OCI-LY1 (cell line): ENCODE data around the gene ACOT11.

Source experiments
- H2AFZ ChIP-seq: fragments of 200-600 bp; sonication (generic), shearing (Covaris generic); 2 replicates; pipeline ENCODE4 v1.6.0; 2014; ENCODE audit warnings: antibody characterized with exemption, mild to moderate bottlenecking, low read length
- H3F3A ChIP-seq: fragments of 200-600 bp; sonication (generic), shearing (Covaris generic); 2 replicates; pipeline ENCODE4 v1.6.0; 2014; ENCODE audit warnings: mild to moderate bottlenecking, antibody characterized with exemption, low read length, moderate library complexity; ENCODE audit not compliant: insufficient read depth
- H3K27ac ChIP-seq: fragments of 200-600 bp; sonication (generic); 2 replicates; pipeline ENCODE4 v1.5.1; 2014; ENCODE audit warnings: low read length, mixed run types, mild to moderate bottlenecking, low read depth; ENCODE audit not compliant: poor library complexity, severe bottlenecking
- H3K27me3 ChIP-seq: fragments of 200-600 bp; sonication (generic); 2 replicates; pipeline ENCODE4 v1.6.0; 2014; ENCODE audit warnings: antibody characterized with exemption, mild to moderate bottlenecking, low read length, moderate library complexity; ENCODE audit not compliant: insufficient read depth
- H3K36me3 ChIP-seq: fragments of 200-600 bp; sonication (generic); 2 replicates; pipeline ENCODE4 v1.6.1; 2014; ENCODE audit warnings: mild to moderate bottlenecking, antibody characterized with exemption, low read length, moderate library complexity, mixed read lengths; ENCODE audit not compliant: insufficient read depth
- H3K4me1 ChIP-seq: fragments of 200-600 bp; sonication (generic); 2 replicates; pipeline ENCODE4 v1.5.1; 2014; ENCODE audit warnings: mild to moderate bottlenecking, low read length, moderate library complexity; ENCODE audit not compliant: insufficient read depth, severe bottlenecking
- H3K4me2 ChIP-seq: fragments of 200-600 bp; sonication (generic), shearing (Covaris generic); 2 replicates; pipeline ENCODE4 v1.6.1; 2014; ENCODE audit warnings: low read length
- H3K4me3 ChIP-seq: fragments of 200-600 bp; sonication (generic); 2 replicates; pipeline ENCODE4 v1.5.1; 2014; ENCODE audit warnings: low read length, low read depth, mild to moderate bottlenecking, mixed read lengths; ENCODE audit not compliant: poor library complexity, severe bottlenecking
- H3K79me2 ChIP-seq: fragments of 200-600 bp; shearing (Covaris generic); 2 replicates; pipeline ENCODE4 v1.6.1; 2016; ENCODE audit warnings: mixed run types, low read length, mixed read lengths; ENCODE audit not compliant: insufficient read depth
- H3K9ac ChIP-seq: fragments of 200-600 bp; sonication (generic), shearing (Covaris generic); 2 replicates; pipeline ENCODE4 v1.6.1; 2014; ENCODE audit warnings: mild to moderate bottlenecking, low read length, mixed read lengths
- H3K9me2 ChIP-seq: fragments of 200-600 bp; sonication (generic), shearing (Covaris generic); 2 replicates; pipeline ENCODE4 v1.6.1; 2014; ENCODE audit warnings: low read depth, mild to moderate bottlenecking, low read length, mixed read lengths
- H3K9me3 ChIP-seq: fragments of 200-600 bp; shearing (Covaris generic); 2 replicates; pipeline ENCODE4 v1.6.1; 2014; ENCODE audit warnings: low read length, mixed read lengths
- H4K20me1 ChIP-seq: fragments of 200-600 bp; sonication (generic), shearing (Covaris generic); 2 replicates; pipeline ENCODE4 v1.6.0; 2016; ENCODE audit warnings: mild to moderate bottlenecking, low read length; ENCODE audit not compliant: insufficient read depth
- CTCF ChIP-seq: fragments of 200-600 bp; sonication (generic), shearing (Covaris generic); IDR thresholded peaks from 2 replicates; pipeline ENCODE4 v1.5.1; 2017; ENCODE audit warnings: mild to moderate bottlenecking, antibody characterized with exemption, low read length, moderate library complexity, mixed read lengths
- EZH2 ChIP-seq: fragments of 200-600 bp; sonication (generic), shearing (Covaris generic); IDR thresholded peaks from 2 replicates; pipeline ENCODE4 v1.8.0; 2017; ENCODE audit warnings: borderline replicate concordance, mixed run types, mild to moderate bottlenecking, antibody characterized with exemption, low read length, moderate library complexity, mixed read lengths

ACOT11 gene

GRCh38 chr1:54591127-54591756, 43.2 kb downstream of the ACOT11 start:
- Histone ChIP-seq H3K36me3 (no peaks in the 10 kb centered on the region), H3K9me2 (no peaks in the 10 kb centered on the region), H3K4me3 (no peak overlapping the region), H2AFZ (no peak overlapping the region), H3K9me3 (no peaks in the 10 kb centered on the region), H3K9ac (no peak overlapping the region), H4K20me1 (no peaks in the 10 kb centered on the region), H3K27me3 (no peaks in the 10 kb centered on the region), H3K27ac (no peak overlapping the region), H3F3A (no peaks in the 10 kb centered on the region), H3K79me2 (no peaks in the 10 kb centered on the region), H3K4me1 (no peaks in the 10 kb centered on the region), H3K4me2 (no peak overlapping the region)
- TF ChIP-seq EZH2 (no peak), CTCF (no peak)

GRCh38 chr1:54593571-54594160, 45.6 kb downstream of the ACOT11 start:
- no peaks in the 10 kb centered on the region for H3F3A ChIP-seq
- no peaks in the 10 kb centered on the region for H4K20me1 ChIP-seq
- no peak overlapping the region for H2AFZ ChIP-seq
- no peak overlapping the region for H3K4me3 ChIP-seq
- H3K36me3 ChIP-seq = no peaks in the 10 kb centered on the region
- H3K9me2 ChIP-seq = no peaks in the 10 kb centered on the region
- no peak for TF ChIP-seq EZH2
- no peak for TF ChIP-seq CTCF
- H3K4me2 ChIP-seq = no peak overlapping the region
- no peaks in the 10 kb centered on the region for H3K9me3 ChIP-seq
- H3K4me1 ChIP-seq = no peaks in the 10 kb centered on the region
- no peak overlapping the region for H3K9ac ChIP-seq
- no peak overlapping the region for H3K27ac ChIP-seq
- no peaks in the 10 kb centered on the region for H3K79me2 ChIP-seq
- H3K27me3 ChIP-seq = no peaks in the 10 kb centered on the region

GRCh38 chr1:54594463-54594862, 46.4 kb downstream of the ACOT11 start:
- TF ChIP-seq EZH2 = no peak
- TF ChIP-seq CTCF = no peak
- Histone ChIP-seq H3K27me3 (no peaks in the 10 kb centered on the region), H3K4me3 (no peak overlapping the region), H3K79me2 (no peaks in the 10 kb centered on the region), H4K20me1 (no peaks in the 10 kb centered on the region), H3K9me3 (no peaks in the 10 kb centered on the region), H2AFZ (no peak overlapping the region), H3K4me1 (no peaks in the 10 kb centered on the region), H3K27ac (no peak overlapping the region), H3K4me2 (no peak overlapping the region), H3K36me3 (no peaks in the 10 kb centered on the region), H3F3A (no peaks in the 10 kb centered on the region), H3K9me2 (no peaks in the 10 kb centered on the region), H3K9ac (no peak overlapping the region)
